Measurements from ENCODE around the gene PC.

Gene PC

GRCh38 chr11:66851239-66851596 lies 107.0 kb downstream of the PC start:
- TF ChIP-seq ZBTB7A (IDR thresholded peaks at IDR 0.05; ENCODE audit: low read depth): no peak
- TF ChIP-seq REST (IDR thresholded peaks at IDR 0.05; ENCODE audit: low read depth): no peak
- no peak for TF ChIP-seq YY1 (IDR thresholded peaks at IDR 0.05; ENCODE audit: low read depth)
- no peak for TF ChIP-seq FOXM1 (IDR thresholded peaks at IDR 0.05; ENCODE audit: borderline replicate concordance, low read depth)
- TF ChIP-seq USF1 (IDR thresholded peaks at IDR 0.05): no peak
- TF ChIP-seq NFIC (IDR thresholded peaks at IDR 0.05): no peak
- TF ChIP-seq TCF12 (IDR thresholded peaks at IDR 0.05; ENCODE audit: low read depth): no peak
- no peak for TF ChIP-seq MAX (IDR thresholded peaks at IDR 0.05)
- no peak for TF ChIP-seq CEBPB (IDR thresholded peaks at IDR 0.05)
- TF ChIP-seq TAF1 (IDR thresholded peaks at IDR 0.05; ENCODE audit: low read depth): no peak
- TF ChIP-seq EGR1 (IDR thresholded peaks at IDR 0.05): no peak
- no peak for TF ChIP-seq TEAD4 (IDR thresholded peaks at IDR 0.05)
- TF ChIP-seq RAD21 (IDR thresholded peaks at IDR 0.05; ENCODE audit: low read depth): no peak
- TF ChIP-seq CREB1 (IDR thresholded peaks at IDR 0.05; ENCODE audit: low read depth): no peak
- no peak for TF ChIP-seq EP300 (IDR thresholded peaks at IDR 0.05; ENCODE audit: borderline replicate concordance)

- no peak for TF ChIP-seq RAD21 (IDR thresholded peaks at IDR 0.05; ENCODE audit: low read depth)
- TF ChIP-seq REST (IDR thresholded peaks at IDR 0.05; ENCODE audit: low read depth): no peak
- no peak for TF ChIP-seq TCF12 (IDR thresholded peaks at IDR 0.05; ENCODE audit: low read depth)
- TF ChIP-seq EGR1 (IDR thresholded peaks at IDR 0.05): no peak
- no peak for TF ChIP-seq FOXM1 (IDR thresholded peaks at IDR 0.05; ENCODE audit: borderline replicate concordance, low read depth)
- no peak for TF ChIP-seq EP300 (IDR thresholded peaks at IDR 0.05; ENCODE audit: borderline replicate concordance)
- TF ChIP-seq YY1 (IDR thresholded peaks at IDR 0.05; ENCODE audit: low read depth): no peak
- TF ChIP-seq USF1 (IDR thresholded peaks at IDR 0.05): no peak
- TF ChIP-seq ZBTB7A (IDR thresholded peaks at IDR 0.05; ENCODE audit: low read depth): no peak
- TF ChIP-seq MAX (IDR thresholded peaks at IDR 0.05): no peak
- no peak for TF ChIP-seq TAF1 (IDR thresholded peaks at IDR 0.05; ENCODE audit: low read depth)
- no peak for TF ChIP-seq CREB1 (IDR thresholded peaks at IDR 0.05; ENCODE audit: low read depth)
- no peak for TF ChIP-seq NFIC (IDR thresholded peaks at IDR 0.05)
Measured at GRCh38 chr11:66850588-66851238, 107.5 kb downstream of the PC start.

- TF ChIP-seq REST (IDR thresholded peaks at IDR 0.05; ENCODE audit: low read depth): no peak
- no peak for TF ChIP-seq YY1 (IDR thresholded peaks at IDR 0.05; ENCODE audit: low read depth)
- no peak for TF ChIP-seq EP300 (IDR thresholded peaks at IDR 0.05; ENCODE audit: borderline replicate concordance)
- no peak for TF ChIP-seq FOXM1 (IDR thresholded peaks at IDR 0.05; ENCODE audit: borderline replicate concordance, low read depth)
- TF ChIP-seq TCF12 (IDR thresholded peaks at IDR 0.05; ENCODE audit: low read depth): no peak
- no peak for TF ChIP-seq TEAD4 (IDR thresholded peaks at IDR 0.05)
- no peak for TF ChIP-seq CREB1 (IDR thresholded peaks at IDR 0.05; ENCODE audit: low read depth)
- no peak for TF ChIP-seq ZBTB7A (IDR thresholded peaks at IDR 0.05; ENCODE audit: low read depth)
- TF ChIP-seq NFIC (IDR thresholded peaks at IDR 0.05): no peak
- TF ChIP-seq USF1 (IDR thresholded peaks at IDR 0.05): no peak
- no peak for TF ChIP-seq EGR1 (IDR thresholded peaks at IDR 0.05)
- no peak for TF ChIP-seq CEBPB (IDR thresholded peaks at IDR 0.05)
- no peak for TF ChIP-seq RAD21 (IDR thresholded peaks at IDR 0.05; ENCODE audit: low read depth)
- TF ChIP-seq TAF1 (IDR thresholded peaks at IDR 0.05; ENCODE audit: low read depth): no peak
- no peak for TF ChIP-seq MAX (IDR thresholded peaks at IDR 0.05)
Measured at GRCh38 chr11:66850235-66850587, 108.0 kb downstream of the PC start.

Data from Ishikawa (cell line).